Measurements from ENCODE around the gene CD101. TPM values are rescaled to one million over a fixed set of nuclear protein-coding genes. Genes with fewer than 3 reads are reported as not detected.

CD101 gene
- total RNA-seq, 2 donors from 2014 or later: 0.97 to 1.4 TPM

GRCh38 chr1:117068580-117068979 is 67.0 kb downstream of the CD101 start:
- WGBS, 2 experiments (ENCODE audit: insufficient coverage in 1 of 2, insufficient read length in 1 of 2): 94 to 95% methylated on average over 2 to 5 of the region's 5 CpGs
- Mint-ChIP-seq H3K4me3 (no peak overlapping the region), H3K9me3 (no peaks in the 10 kb centered on the region)

GRCh38 chr1:117069220-117069844 is 67.8 kb downstream of the CD101 start:
- Histone ChIP-seq H3K9ac (ENCODE audit: extremely low read depth, low read length, poor library complexity, severe bottlenecking) (no peak overlapping the region), H3K9me3 (ENCODE audit: control insufficient read depth, low read length) (no peaks in the 10 kb centered on the region), H3K27me3 (ENCODE audit: control insufficient read depth, insufficient read depth, low read length, poor library complexity, severe bottlenecking) (no peaks in the 10 kb centered on the region), H3K36me3 (ENCODE audit: control insufficient read depth, insufficient read depth, low read length) (peaks cover 33% of the 10 kb centered on the region), H3K4me1 (ENCODE audit: control insufficient read depth, insufficient read depth, low read length) (no peaks in the 10 kb centered on the region), H3K27ac (ENCODE audit: low read depth, low read length) (no peak overlapping the region), H3K4me3 (ENCODE audit: low read length) (no peak overlapping the region)
- WGBS, 2 experiments (ENCODE audit: insufficient coverage in 1 of 2, insufficient read length in 1 of 2): 93 to 100% methylated on average over 4 of the region's 4 CpGs
- no peak for DNase-seq
- Mint-ChIP-seq H3K36me3 (ENCODE audit: low read depth) (peaks cover 19% of the 10 kb centered on the region), H3K9me3 (no peaks in the 10 kb centered on the region), H3K4me3 (no peak overlapping the region), H3K27me3 (ENCODE audit: insufficient read depth) (no peaks in the 10 kb centered on the region), H3K27ac (peak overlapping the region; percentile 26), H3K4me1 (no peaks in the 10 kb centered on the region)
- TF ChIP-seq CTCF (conservative IDR thresholded peaks at IDR 0.05): peak; percentile 32

More at GRCh38 chr1:117068580-117068979, 67.0 kb downstream of the CD101 start:
- no peak overlapping the region for H3K27ac ChIP-seq (ENCODE audit: low read depth, low read length)
- H3K4me1 ChIP-seq (ENCODE audit: control insufficient read depth, insufficient read depth, low read length): no peaks in the 10 kb centered on the region
- peaks cover 31% of the 10 kb centered on the region for H3K36me3 ChIP-seq (ENCODE audit: control insufficient read depth, insufficient read depth, low read length)
- Mint-ChIP-seq H3K27me3 (ENCODE audit: insufficient read depth) (no peaks in the 10 kb centered on the region), H3K36me3 (ENCODE audit: low read depth) (peaks cover 23% of the 10 kb centered on the region), H3K27ac (no peak overlapping the region), H3K4me1 (no peaks in the 10 kb centered on the region)
- no peaks in the 10 kb centered on the region for H3K27me3 ChIP-seq (ENCODE audit: control insufficient read depth, insufficient read depth, low read length, poor library complexity, severe bottlenecking)
- no peak for DNase-seq
- no peak for TF ChIP-seq CTCF (conservative IDR thresholded peaks at IDR 0.05)
- no peak overlapping the region for H3K9ac ChIP-seq (ENCODE audit: extremely low read depth, low read length, poor library complexity, severe bottlenecking)
- H3K4me3 ChIP-seq (ENCODE audit: low read length): no peak overlapping the region
- H3K9me3 ChIP-seq (ENCODE audit: control insufficient read depth, low read length): no peaks in the 10 kb centered on the region

- DNase-seq: no peak
- H3K27ac ChIP-seq (ENCODE audit: low read depth, low read length): no peak overlapping the region
- H3K4me1 ChIP-seq (ENCODE audit: control insufficient read depth, insufficient read depth, low read length): no peaks in the 10 kb centered on the region
- WGBS, 2 experiments (ENCODE audit: insufficient coverage in 1 of 2, insufficient read length in 1 of 2): 93 to 100% methylated on average over 1 to 2 of the region's 2 CpGs
- no peak overlapping the region for H3K4me3 ChIP-seq (ENCODE audit: low read length)
- no peak for TF ChIP-seq CTCF (conservative IDR thresholded peaks at IDR 0.05)
- Mint-ChIP-seq H3K9me3 (no peaks in the 10 kb centered on the region), H3K27ac (no peak overlapping the region), H3K4me3 (no peak overlapping the region), H3K4me1 (no peaks in the 10 kb centered on the region), H3K36me3 (ENCODE audit: low read depth) (peaks cover 18% of the 10 kb centered on the region), H3K27me3 (ENCODE audit: insufficient read depth) (no peaks in the 10 kb centered on the region)
- H3K27me3 ChIP-seq (ENCODE audit: control insufficient read depth, insufficient read depth, low read length, poor library complexity, severe bottlenecking): no peaks in the 10 kb centered on the region
- H3K36me3 ChIP-seq (ENCODE audit: control insufficient read depth, insufficient read depth, low read length): peaks cover 38% of the 10 kb centered on the region
- no peak overlapping the region for H3K9ac ChIP-seq (ENCODE audit: extremely low read depth, low read length, poor library complexity, severe bottlenecking)
- no peaks in the 10 kb centered on the region for H3K9me3 ChIP-seq (ENCODE audit: control insufficient read depth, low read length)
Observed at GRCh38 chr1:117070124-117070523, 68.6 kb downstream of the CD101 start.
